GM18498 (cell line): ENCODE measurements around the gene SMIM26.

ENCODE experiments used
- ATAC-seq: cut with Tn5 transposase; IDR thresholded peaks from one replicate; pipeline ENCODE4 v1.9.1; 2021; ENCODE audit warnings: mild to moderate bottlenecking, moderate library complexity; ENCODE audit not compliant: unreplicated experiment

Gene SMIM26

GRCh38 chr20:18580012-18580411 is 12.8 kb downstream of the SMIM26 start:
- no peak for ATAC-seq

- no peak for ATAC-seq
These were observed 17.9 kb downstream of the SMIM26 start for GRCh38 chr20:18585134-18585533.

DNA sequence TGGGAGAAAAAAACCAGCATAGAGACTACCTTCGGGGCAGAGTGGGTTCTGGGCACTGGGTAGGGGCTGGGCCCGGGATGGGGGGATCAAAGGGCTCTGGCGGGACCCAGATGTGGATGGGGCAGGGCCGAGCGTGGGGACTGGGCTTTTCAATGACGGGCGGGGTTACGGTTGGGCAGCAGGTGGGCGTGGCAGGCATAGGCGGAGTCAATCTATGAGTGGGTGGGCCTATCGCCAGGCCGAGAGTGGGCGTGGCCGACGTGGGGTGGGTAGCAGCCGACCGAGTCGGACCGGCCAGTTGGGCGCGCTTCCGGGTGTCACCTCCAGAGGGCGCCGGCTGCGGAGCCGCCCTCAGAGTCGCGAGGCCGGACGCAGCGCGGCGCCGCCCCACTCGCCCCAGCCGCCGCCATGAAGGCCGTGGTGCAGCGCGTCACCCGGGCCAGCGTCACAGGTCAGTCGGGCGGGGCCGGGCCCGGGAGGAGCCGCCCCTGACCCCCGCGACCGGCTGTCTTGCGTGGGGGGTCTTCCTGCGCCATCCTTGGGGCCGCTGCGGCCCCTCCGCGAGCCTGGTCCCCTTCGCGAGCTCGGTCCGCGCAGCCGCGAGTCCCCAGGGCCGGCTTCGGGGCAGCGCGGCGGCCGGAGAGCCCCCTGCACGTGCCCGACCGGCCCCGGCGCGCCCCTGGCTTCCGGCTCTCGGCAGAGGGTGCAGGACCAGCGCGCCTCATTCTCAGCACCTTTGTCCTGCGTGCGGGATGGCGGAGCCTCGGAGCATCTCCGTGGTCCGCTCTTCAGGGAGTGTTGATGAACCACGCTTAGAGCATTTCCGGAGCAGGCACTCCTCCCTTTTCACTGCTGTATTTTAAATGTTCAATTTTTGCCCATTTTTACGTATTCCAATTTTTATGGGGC is 20.7 kb downstream of the SMIM26 start, which contains the start of gene DTD1:
Gene DTD1 (plus strand): TSS at position 390 of the 909 bp plus-strand sequence. CDS start 19 bp downstream, at position 409.
- ATAC-seq = peak; percentile 91

DNA sequence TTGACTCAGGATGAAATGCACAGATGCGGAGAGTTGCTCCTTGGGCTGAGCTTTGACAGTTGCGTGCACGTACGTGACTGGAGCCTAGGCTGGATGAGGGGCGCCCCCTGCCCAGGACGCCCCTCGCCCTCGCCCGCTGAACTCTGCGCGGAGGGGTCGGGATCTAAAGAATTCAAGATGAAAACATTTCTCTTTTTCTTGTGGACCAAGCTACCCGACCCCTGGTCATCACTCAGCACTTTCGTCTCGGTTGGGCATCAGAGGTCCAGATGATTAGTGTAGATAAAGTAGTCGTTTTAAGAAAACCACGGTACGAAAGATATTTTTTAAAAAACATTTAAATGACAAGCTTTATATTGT is 21.3 kb downstream of the SMIM26 start:
- ATAC-seq = peak; percentile 7

DNA sequence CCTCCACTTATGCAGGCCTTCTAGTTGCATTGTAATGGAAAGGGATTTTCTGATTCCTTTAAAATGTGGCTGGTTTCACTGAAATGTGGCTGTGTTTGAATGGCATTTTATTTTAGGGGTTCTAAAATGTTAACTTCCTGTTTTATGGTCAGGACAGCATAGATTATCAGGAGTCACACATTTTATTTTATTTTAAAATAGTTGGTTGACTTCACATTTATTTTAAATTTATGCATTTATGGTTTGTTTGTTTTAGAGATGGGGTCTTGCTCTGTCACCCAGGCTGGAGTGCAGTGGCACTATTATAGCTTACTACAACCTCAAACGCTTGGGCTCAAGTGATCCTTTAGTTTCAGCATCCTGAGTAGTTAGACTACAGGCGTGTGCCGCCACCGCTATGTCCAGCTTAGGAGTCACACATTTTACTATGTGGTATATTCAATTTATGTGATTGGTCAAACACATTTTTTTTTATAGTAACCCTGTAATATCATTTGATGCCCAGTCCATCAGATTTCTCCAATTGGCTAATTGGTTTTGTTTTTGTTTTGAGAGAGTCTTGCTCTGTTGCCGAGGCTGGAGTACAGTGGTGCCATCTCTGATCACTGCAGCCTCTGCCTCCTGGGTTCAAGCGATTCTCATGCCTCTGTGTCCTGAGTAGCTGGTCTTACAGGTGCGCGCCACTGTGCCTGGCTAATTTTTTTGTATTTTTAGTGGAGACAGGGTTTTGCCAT is 22.9 kb downstream of the SMIM26 start:
- no peak for ATAC-seq

DNA sequence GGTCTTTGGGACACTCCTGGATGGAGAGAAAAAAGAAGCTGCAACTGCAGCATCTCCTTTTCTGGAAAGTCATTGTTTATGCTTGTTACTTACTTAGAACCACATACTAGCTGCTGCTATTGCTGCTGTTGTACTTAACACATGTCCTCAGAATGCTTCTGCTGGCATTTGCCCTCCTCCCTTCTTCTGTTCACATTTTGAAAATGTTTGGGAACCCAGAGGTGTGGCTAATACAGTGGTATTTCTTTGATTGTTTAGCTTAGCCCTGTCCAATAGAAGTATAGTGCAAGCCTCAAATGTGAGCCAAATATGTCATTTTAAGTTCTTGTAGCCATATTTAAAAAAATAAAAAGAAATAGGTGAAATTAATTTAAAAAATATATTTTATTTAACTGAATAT is 29.0 kb downstream of the SMIM26 start:
- no peak for ATAC-seq

DNA sequence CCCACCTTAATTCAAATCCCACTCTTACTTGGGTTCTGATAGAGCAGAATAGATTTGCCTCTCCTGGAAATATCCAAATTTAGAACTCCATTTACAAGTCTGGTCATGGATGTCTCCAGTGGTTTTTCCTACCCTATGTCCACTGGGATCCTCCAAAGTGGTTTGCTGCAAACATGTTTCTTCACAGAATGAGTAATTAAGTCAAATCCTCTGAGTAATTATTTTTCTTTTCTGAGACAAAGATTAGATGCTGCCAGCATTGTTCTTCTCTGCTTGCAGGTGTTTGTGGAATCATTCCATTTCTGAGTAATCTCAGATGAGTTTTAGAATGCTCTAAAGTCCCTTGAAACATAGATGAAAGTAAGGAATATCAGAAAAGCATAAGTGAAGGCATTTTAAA is 42.5 kb downstream of the SMIM26 start:
- ATAC-seq = no peak

GRCh38 chr20:18611492-18611891 is 44.3 kb downstream of the SMIM26 start:
- no peak for ATAC-seq

DNA sequence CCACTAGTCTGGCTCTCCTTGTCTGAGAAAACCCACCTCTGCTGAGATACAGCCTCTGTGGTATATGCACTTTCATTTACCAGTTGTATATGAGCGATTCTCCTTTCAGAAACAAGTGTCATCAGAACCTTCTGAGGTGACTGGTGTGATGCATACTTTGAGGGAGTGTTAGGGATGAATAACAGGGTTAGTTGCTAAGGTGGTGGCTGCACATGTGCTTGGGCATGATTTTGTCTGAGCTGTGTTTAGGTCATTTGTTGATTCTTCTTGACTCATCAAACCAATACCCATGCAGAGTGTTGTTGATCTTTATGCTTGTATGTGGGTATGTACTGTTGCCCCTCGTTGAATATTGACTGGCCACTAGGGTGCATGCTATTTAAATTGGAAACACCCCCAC is 46.3 kb downstream of the SMIM26 start:
- ATAC-seq = no peak

- no peak for ATAC-seq
These were observed 47.0 kb downstream of the SMIM26 start for GRCh38 chr20:18614244-18614643.

DNA sequence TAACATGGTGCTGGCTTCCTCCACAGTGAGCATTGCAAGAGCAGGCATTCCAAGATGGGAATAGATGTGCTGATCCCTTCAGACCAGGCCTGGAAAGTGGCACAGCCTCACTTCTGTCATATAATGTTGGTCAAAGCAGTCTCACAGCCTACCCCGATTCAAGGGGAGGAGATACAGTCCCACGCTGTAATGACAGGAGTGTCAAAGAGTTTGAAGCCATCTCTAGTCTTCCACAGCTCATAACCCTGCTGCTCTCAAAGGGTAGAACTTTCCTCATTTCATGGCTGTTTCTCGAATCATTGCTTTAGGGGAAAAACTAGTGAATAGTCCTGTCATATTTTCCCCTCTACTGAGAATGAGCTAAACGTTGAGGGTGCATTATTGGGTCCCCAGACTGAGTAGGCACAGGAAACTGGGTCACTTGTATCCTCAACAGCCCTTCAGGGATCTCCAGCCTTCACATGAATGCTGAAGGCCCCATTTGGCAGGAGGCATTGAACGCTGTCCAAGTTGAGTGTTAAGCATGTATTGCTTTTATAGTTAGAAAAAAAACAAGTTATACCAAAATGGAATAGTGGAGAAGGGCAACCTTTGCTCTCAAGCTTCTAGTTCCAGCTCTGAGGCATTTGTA is 47.9 kb downstream of the SMIM26 start:
- ATAC-seq = no peak
